GM23338 (cell line): ENCODE results near the gene ABCA6. TPM values are rescaled to one million over a fixed set of nuclear protein-coding genes. Genes with fewer than 3 reads are reported as not detected.

Source experiments
- ATAC-seq: fragments of 200-7000 bp; cut with Tn5 transposase; 3 replicates; pipeline ENCODE4 v1.9.1; 2020
- DNase-seq: peaks from one replicate; pipeline ENCODE4 v3.0.0-alpha.2; 2015; ENCODE audit warnings: low spot score
- H2AFZ ChIP-seq: fragments of 200-600 bp; sonication (generic); 2 replicates; pipeline ENCODE4 v1.8.0; 2016; ENCODE audit warnings: antibody characterized with exemption, mild to moderate bottlenecking, moderate library complexity
- H3F3A ChIP-seq: fragments of 200-600 bp; sonication (generic); replicated peaks from 2 replicates; pipeline ENCODE4 v1.8.0; 2017; ENCODE audit warnings: antibody characterized with exemption, mixed run types, low read depth
- H3K27ac ChIP-seq: fragments of 200-600 bp; sonication (generic); 2 replicates; pipeline ENCODE4 v1.6.1; 2016; ENCODE audit warnings: low read depth
- H3K27me3 ChIP-seq: fragments of 200-600 bp; sonication (generic); 2 replicates; pipeline ENCODE4 v1.8.0; 2016; ENCODE audit warnings: mild to moderate bottlenecking, mixed run types, moderate library complexity; ENCODE audit not compliant: insufficient read depth
- H3K36me3 ChIP-seq: fragments of 200-600 bp; sonication (generic); 2 replicates; pipeline ENCODE4 v1.8.0; 2016; ENCODE audit warnings: mild to moderate bottlenecking; ENCODE audit not compliant: insufficient read depth
- H3K4me1 ChIP-seq: fragments of 200-600 bp; sonication (generic); 2 replicates; pipeline ENCODE4 v1.8.0; 2016; ENCODE audit warnings: mild to moderate bottlenecking, moderate library complexity; ENCODE audit not compliant: insufficient read depth
- H3K4me2 ChIP-seq: fragments of 200-600 bp; sonication (generic); 2 replicates; pipeline ENCODE4 v1.7.1; 2017; ENCODE audit warnings: mixed run types
- H3K4me3 ChIP-seq: fragments of 200-600 bp; sonication (generic); 2 replicates; pipeline ENCODE4 v1.6.1; 2016; ENCODE audit warnings: mixed run types
- H3K79me2 ChIP-seq: fragments of 200-600 bp; sonication (generic); replicated peaks from 2 replicates; pipeline ENCODE4 v1.8.0; 2017; ENCODE audit warnings: mild to moderate bottlenecking; ENCODE audit not compliant: insufficient read depth
- H3K9me2 ChIP-seq: fragments of 200-600 bp; sonication (generic); 2 replicates; pipeline ENCODE4 v1.8.0; 2017; ENCODE audit not compliant: insufficient read depth
- H4K20me1 ChIP-seq: fragments of 200-600 bp; sonication (generic); replicated peaks from 2 replicates; pipeline ENCODE4 v1.8.0; 2017; ENCODE audit warnings: mild to moderate bottlenecking; ENCODE audit not compliant: insufficient read depth
- H3K27ac Mint-ChIP-seq: 2 replicates; pipeline ENCODE4 v1.8.0; 2020; ENCODE audit warnings: inconsistent platforms, mild to moderate bottlenecking, moderate library complexity, mixed read lengths
- H3K27me3 Mint-ChIP-seq: 3 replicates; pipeline ENCODE4 v1.8.0; 2022; ENCODE audit warnings: low read depth, mild to moderate bottlenecking, moderate library complexity, mixed read lengths, inconsistent platforms; ENCODE audit not compliant: insufficient read depth, poor library complexity
- H3K36me3 Mint-ChIP-seq: 3 replicates; pipeline ENCODE4 v1.8.0; 2021; ENCODE audit warnings: low read depth, mild to moderate bottlenecking, inconsistent platforms, moderate library complexity, mixed read lengths
- H3K4me1 Mint-ChIP-seq: 3 replicates; pipeline ENCODE4 v1.8.0; 2020; ENCODE audit warnings: mild to moderate bottlenecking, inconsistent platforms, mixed read lengths
- H3K4me3 Mint-ChIP-seq: 3 replicates; pipeline ENCODE4 v1.8.0; 2021; ENCODE audit warnings: moderate library complexity, mild to moderate bottlenecking, inconsistent platforms, mixed read lengths
- H3K9me3 Mint-ChIP-seq: 3 replicates; pipeline ENCODE4 v1.8.0; 2020; ENCODE audit warnings: moderate library complexity, mild to moderate bottlenecking, inconsistent platforms, mixed read lengths
- CREB1 ChIP-seq: fragments of 250-450 bp; sonication (Bioruptor Pico); IDR thresholded peaks from 2 replicates; pipeline ENCODE4 v1.5.0; 2020; ENCODE audit warnings: low read depth, mild to moderate bottlenecking, moderate library complexity
- EZH2 ChIP-seq: fragments of 200-600 bp; sonication (generic); IDR thresholded peaks from one replicate; pipeline ENCODE4 v1.8.0; 2017; ENCODE audit warnings: antibody characterized with exemption, mild to moderate bottlenecking, low read depth; ENCODE audit not compliant: unreplicated experiment
- EZH2phosphoT487 ChIP-seq: fragments of 200-600 bp; sonication (generic); IDR thresholded peaks from one replicate; pipeline ENCODE4 v1.8.1; 2018; ENCODE audit warnings: antibody characterized with exemption; ENCODE audit not compliant: unreplicated experiment
- NANOG ChIP-seq: IDR thresholded peaks from 2 replicates; pipeline ENCODE4 v1.6.1; 2016; ENCODE audit warnings: antibody characterized with exemption, borderline replicate concordance
- STAT1 ChIP-seq: IDR thresholded peaks from one replicate; pipeline ENCODE4 v1.6.1; 2016; ENCODE audit warnings: antibody characterized with exemption; ENCODE audit not compliant: unreplicated experiment
- polyA plus RNA-seq: library from polyadenylated mRNA; unstranded; fragments of >200 nt; fragmentation: Nextera tagmentation; extraction: Ambion mirVana; gene quantifications from 2 replicates; pipeline ENCODE4 v1.2.1, GENCODE V29; 2016
- total RNA-seq: library from RNA; depleted of rRNA; stranded (reverse); fragments of >200 nt; shearing (Covaris generic); gene quantifications from 2 replicates; pipeline ENCODE4 v1.2.3, GENCODE V29; 2014
- TF ChIP-seq, protein P1 (sequence below): IDR thresholded peaks from one replicate; pipeline ENCODE4 v1.6.1; 2018; ENCODE audit warnings: antibody characterized with exemption; ENCODE audit not compliant: unreplicated experiment
- TF ChIP-seq, protein P2 (sequence below): fragments of 250-450 bp; sonication (Bioruptor Pico); IDR thresholded peaks from 2 replicates; pipeline ENCODE4 v1.5.0; 2020; ENCODE audit warnings: mild to moderate bottlenecking, moderate library complexity
- TF ChIP-seq, protein P3 (sequence below), 2 experiments: fragments of 200-600 bp in 1 of 2; sonication (generic) in 1 of 2; conservative IDR thresholded peaks; 2 replicates each; pipeline versions ENCODE4 v1.5.1 to v1.6.1; 2016 to 2017; ENCODE audit warnings: antibody characterized with exemption in 2 of 2, low read depth in 2 of 2, mild to moderate bottlenecking in 2 of 2, moderate library complexity in 1 of 2

Gene ABCA6
- total and polyA plus RNA-seq, 2 experiments from 2014 or later, result not detected

- H3K4me1 Mint-ChIP-seq, result no peaks in the 10 kb centered on the region; the same call in 2 of the 3 replicates
- Histone ChIP-seq H2AFZ (peak overlapping the region; percentile 34; the same call in 1 of the 2 replicates), H3K36me3 (no peaks in the 10 kb centered on the region), H3K79me2 (no peaks in the 10 kb centered on the region), H3K4me3 (no peak overlapping the region), H4K20me1 (no peaks in the 10 kb centered on the region), H3K4me1 (no peaks in the 10 kb centered on the region), H3K27ac (no peak overlapping the region), H3K27me3 (no peaks in the 10 kb centered on the region), H3K9me2 (peaks cover 5% of the 10 kb centered on the region; the same call in 1 of the 2 replicates), H3K4me2 (no peak overlapping the region), H3F3A (no peaks in the 10 kb centered on the region)
- no peaks in the 10 kb centered on the region for H3K27me3 Mint-ChIP-seq
- TF ChIP-seq EZH2, result no peak
- no peak for TF ChIP-seq STAT1
- TF ChIP-seq, protein P1, sequence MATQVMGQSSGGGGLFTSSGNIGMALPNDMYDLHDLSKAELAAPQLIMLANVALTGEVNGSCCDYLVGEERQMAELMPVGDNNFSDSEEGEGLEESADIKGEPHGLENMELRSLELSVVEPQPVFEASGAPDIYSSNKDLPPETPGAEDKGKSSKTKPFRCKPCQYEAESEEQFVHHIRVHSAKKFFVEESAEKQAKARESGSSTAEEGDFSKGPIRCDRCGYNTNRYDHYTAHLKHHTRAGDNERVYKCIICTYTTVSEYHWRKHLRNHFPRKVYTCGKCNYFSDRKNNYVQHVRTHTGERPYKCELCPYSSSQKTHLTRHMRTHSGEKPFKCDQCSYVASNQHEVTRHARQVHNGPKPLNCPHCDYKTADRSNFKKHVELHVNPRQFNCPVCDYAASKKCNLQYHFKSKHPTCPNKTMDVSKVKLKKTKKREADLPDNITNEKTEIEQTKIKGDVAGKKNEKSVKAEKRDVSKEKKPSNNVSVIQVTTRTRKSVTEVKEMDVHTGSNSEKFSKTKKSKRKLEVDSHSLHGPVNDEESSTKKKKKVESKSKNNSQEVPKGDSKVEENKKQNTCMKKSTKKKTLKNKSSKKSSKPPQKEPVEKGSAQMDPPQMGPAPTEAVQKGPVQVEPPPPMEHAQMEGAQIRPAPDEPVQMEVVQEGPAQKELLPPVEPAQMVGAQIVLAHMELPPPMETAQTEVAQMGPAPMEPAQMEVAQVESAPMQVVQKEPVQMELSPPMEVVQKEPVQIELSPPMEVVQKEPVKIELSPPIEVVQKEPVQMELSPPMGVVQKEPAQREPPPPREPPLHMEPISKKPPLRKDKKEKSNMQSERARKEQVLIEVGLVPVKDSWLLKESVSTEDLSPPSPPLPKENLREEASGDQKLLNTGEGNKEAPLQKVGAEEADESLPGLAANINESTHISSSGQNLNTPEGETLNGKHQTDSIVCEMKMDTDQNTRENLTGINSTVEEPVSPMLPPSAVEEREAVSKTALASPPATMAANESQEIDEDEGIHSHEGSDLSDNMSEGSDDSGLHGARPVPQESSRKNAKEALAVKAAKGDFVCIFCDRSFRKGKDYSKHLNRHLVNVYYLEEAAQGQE, result no peak
- no peak for TF ChIP-seq NANOG
- TF ChIP-seq CREB1, result no peak
- TF ChIP-seq, protein P2, sequence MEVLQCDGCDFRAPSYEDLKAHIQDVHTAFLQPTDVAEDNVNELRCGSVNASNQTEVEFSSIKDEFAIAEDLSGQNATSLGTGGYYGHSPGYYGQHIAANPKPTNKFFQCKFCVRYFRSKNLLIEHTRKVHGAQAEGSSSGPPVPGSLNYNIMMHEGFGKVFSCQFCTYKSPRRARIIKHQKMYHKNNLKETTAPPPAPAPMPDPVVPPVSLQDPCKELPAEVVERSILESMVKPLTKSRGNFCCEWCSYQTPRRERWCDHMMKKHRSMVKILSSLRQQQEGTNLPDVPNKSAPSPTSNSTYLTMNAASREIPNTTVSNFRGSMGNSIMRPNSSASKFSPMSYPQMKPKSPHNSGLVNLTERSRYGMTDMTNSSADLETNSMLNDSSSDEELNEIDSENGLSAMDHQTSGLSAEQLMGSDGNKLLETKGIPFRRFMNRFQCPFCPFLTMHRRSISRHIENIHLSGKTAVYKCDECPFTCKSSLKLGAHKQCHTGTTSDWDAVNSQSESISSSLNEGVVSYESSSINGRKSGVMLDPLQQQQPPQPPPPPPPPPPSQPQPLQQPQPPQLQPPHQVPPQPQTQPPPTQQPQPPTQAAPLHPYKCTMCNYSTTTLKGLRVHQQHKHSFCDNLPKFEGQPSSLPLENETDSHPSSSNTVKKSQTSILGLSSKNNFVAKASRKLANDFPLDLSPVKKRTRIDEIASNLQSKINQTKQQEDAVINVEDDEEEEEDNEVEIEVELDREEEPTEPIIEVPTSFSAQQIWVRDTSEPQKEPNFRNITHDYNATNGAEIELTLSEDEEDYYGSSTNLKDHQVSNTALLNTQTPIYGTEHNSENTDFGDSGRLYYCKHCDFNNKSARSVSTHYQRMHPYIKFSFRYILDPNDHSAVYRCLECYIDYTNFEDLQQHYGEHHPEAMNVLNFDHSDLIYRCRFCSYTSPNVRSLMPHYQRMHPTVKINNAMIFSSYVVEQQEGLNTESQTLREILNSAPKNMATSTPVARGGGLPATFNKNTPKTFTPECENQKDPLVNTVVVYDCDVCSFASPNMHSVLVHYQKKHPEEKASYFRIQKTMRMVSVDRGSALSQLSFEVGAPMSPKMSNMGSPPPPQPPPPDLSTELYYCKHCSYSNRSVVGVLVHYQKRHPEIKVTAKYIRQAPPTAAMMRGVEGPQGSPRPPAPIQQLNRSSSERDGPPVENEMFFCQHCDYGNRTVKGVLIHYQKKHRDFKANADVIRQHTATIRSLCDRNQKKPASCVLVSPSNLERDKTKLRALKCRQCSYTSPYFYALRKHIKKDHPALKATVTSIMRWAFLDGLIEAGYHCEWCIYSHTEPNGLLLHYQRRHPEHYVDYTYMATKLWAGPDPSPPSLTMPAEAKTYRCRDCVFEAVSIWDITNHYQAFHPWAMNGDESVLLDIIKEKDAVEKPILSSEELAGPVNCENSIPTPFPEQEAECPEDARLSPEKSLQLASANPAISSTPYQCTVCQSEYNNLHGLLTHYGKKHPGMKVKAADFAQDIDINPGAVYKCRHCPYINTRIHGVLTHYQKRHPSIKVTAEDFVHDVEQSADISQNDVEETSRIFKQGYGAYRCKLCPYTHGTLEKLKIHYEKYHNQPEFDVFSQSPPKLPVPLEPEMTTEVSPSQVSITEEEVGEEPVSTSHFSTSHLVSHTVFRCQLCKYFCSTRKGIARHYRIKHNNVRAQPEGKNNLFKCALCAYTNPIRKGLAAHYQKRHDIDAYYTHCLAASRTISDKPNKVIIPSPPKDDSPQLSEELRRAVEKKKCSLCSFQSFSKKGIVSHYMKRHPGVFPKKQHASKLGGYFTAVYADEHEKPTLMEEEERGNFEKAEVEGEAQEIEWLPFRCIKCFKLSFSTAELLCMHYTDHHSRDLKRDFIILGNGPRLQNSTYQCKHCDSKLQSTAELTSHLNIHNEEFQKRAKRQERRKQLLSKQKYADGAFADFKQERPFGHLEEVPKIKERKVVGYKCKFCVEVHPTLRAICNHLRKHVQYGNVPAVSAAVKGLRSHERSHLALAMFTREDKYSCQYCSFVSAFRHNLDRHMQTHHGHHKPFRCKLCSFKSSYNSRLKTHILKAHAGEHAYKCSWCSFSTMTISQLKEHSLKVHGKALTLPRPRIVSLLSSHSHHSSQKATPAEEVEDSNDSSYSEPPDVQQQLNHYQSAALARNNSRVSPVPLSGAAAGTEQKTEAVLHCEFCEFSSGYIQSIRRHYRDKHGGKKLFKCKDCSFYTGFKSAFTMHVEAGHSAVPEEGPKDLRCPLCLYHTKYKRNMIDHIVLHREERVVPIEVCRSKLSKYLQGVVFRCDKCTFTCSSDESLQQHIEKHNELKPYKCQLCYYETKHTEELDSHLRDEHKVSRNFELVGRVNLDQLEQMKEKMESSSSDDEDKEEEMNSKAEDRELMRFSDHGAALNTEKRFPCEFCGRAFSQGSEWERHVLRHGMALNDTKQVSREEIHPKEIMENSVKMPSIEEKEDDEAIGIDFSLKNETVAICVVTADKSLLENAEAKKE (CRISPR knock-in tag), result no peak
- TF ChIP-seq EZH2phosphoT487, result no peak
- TF ChIP-seq, protein P3, sequence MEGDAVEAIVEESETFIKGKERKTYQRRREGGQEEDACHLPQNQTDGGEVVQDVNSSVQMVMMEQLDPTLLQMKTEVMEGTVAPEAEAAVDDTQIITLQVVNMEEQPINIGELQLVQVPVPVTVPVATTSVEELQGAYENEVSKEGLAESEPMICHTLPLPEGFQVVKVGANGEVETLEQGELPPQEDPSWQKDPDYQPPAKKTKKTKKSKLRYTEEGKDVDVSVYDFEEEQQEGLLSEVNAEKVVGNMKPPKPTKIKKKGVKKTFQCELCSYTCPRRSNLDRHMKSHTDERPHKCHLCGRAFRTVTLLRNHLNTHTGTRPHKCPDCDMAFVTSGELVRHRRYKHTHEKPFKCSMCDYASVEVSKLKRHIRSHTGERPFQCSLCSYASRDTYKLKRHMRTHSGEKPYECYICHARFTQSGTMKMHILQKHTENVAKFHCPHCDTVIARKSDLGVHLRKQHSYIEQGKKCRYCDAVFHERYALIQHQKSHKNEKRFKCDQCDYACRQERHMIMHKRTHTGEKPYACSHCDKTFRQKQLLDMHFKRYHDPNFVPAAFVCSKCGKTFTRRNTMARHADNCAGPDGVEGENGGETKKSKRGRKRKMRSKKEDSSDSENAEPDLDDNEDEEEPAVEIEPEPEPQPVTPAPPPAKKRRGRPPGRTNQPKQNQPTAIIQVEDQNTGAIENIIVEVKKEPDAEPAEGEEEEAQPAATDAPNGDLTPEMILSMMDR (conservative IDR thresholded peaks at IDR 0.05; ENCODE audit: low read depth in 2 of 2), result no peak
- no peaks in the 10 kb centered on the region for H3K36me3 Mint-ChIP-seq
- ATAC-seq (no peak), DNase-seq (no peak)
- no peak overlapping the region for H3K4me3 Mint-ChIP-seq
- H3K27ac Mint-ChIP-seq, result no peak overlapping the region
- H3K9me3 Mint-ChIP-seq, result no peaks in the 10 kb centered on the region
Observed at GRCh38 chr17:69142175-69142802, 594 bp upstream of the ABCA6 start.
